BLaER1 (cell line): ENCODE results near the gene HSPA12A.

Experiments used
- H3K27ac ChIP-seq: shearing (Covaris generic); formaldehyde crosslinking; 2 replicates; pipeline ENCODE4 v1.8.1; 2022
- H3K27me3 ChIP-seq: shearing (Covaris generic); formaldehyde crosslinking; 2 replicates; pipeline ENCODE4 v1.8.1; 2022
- H3K36me3 ChIP-seq: shearing (Covaris generic); formaldehyde crosslinking; 2 replicates; pipeline ENCODE4 v1.8.1; 2022
- H3K4me1 ChIP-seq: shearing (Covaris generic); formaldehyde crosslinking; 2 replicates; pipeline ENCODE4 v1.8.1; 2022
- H3K4me2 ChIP-seq: shearing (Covaris generic); formaldehyde crosslinking; 2 replicates; pipeline ENCODE4 v1.8.1; 2022
- H3K4me3 ChIP-seq: shearing (Covaris generic); formaldehyde crosslinking; 2 replicates; pipeline ENCODE4 v1.8.1; 2022
- H3K9ac ChIP-seq: shearing (Covaris generic); formaldehyde crosslinking; 2 replicates; pipeline ENCODE4 v1.8.1; 2022
- H3K9me3 ChIP-seq: shearing (Covaris generic); formaldehyde crosslinking; 2 replicates; pipeline ENCODE4 v1.8.1; 2022
- H4K20me1 ChIP-seq: shearing (Covaris generic); formaldehyde crosslinking; 2 replicates; pipeline ENCODE4 v1.8.1; 2022
- Cebpa-rat ChIP-seq: shearing (Covaris generic); IDR thresholded peaks from 2 replicates; pipeline ENCODE4 v1.8.1; 2022

Gene HSPA12A

GRCh38 chr10:116732573-116732972 lies 9.8 kb downstream of the HSPA12A start:
- Histone ChIP-seq H3K4me2 (no peak overlapping the region), H3K9ac (no peak overlapping the region)

GRCh38 chr10:116730464-116731260 lies 11.7 kb downstream of the HSPA12A start:
- H3K4me3 ChIP-seq, result no peak overlapping the region
- H4K20me1 ChIP-seq, result no peaks in the 10 kb centered on the region
- no peak for TF ChIP-seq Cebpa-rat
- no peaks in the 10 kb centered on the region for H3K36me3 ChIP-seq
- H3K9ac ChIP-seq, result no peak overlapping the region
- no peak overlapping the region for H3K4me2 ChIP-seq
- H3K9me3 ChIP-seq, result no peaks in the 10 kb centered on the region
- no peaks in the 10 kb centered on the region for H3K27me3 ChIP-seq
- no peaks in the 10 kb centered on the region for H3K4me1 ChIP-seq
- H3K27ac ChIP-seq, result no peak overlapping the region

More at GRCh38 chr10:116732573-116732972, 9.8 kb downstream of the HSPA12A start:
- Histone ChIP-seq H3K27me3 (no peaks in the 10 kb centered on the region), H4K20me1 (no peaks in the 10 kb centered on the region), H3K27ac (no peak overlapping the region), H3K4me3 (no peak overlapping the region), H3K36me3 (no peaks in the 10 kb centered on the region), H3K4me1 (no peaks in the 10 kb centered on the region), H3K9me3 (no peaks in the 10 kb centered on the region)
- no peak for TF ChIP-seq Cebpa-rat

GRCh38 chr10:116729243-116729642 lies 13.1 kb downstream of the HSPA12A start:
- H3K9ac ChIP-seq, result no peak overlapping the region
- H3K27ac ChIP-seq, result no peak overlapping the region
- no peaks in the 10 kb centered on the region for H3K9me3 ChIP-seq
- H3K36me3 ChIP-seq, result no peaks in the 10 kb centered on the region
- H3K4me3 ChIP-seq, result no peak overlapping the region
- peaks cover 9% of the 10 kb centered on the region; the same call in 1 of the 2 replicates for H3K27me3 ChIP-seq
- TF ChIP-seq Cebpa-rat, result no peak
- peaks cover 9% of the 10 kb centered on the region for H3K4me1 ChIP-seq
- peaks cover 8% of the 10 kb centered on the region; the same call in 1 of the 2 replicates for H4K20me1 ChIP-seq
- no peak overlapping the region for H3K4me2 ChIP-seq

- peaks cover 16% of the 10 kb centered on the region for H3K4me1 ChIP-seq
- no peak overlapping the region for H3K9ac ChIP-seq
- H3K36me3 ChIP-seq, result no peaks in the 10 kb centered on the region
- H3K4me3 ChIP-seq, result no peak overlapping the region
- H3K27me3 ChIP-seq, result peaks cover 9% of the 10 kb centered on the region; the same call in 1 of the 2 replicates
- H3K9me3 ChIP-seq, result no peaks in the 10 kb centered on the region
- TF ChIP-seq Cebpa-rat, result no peak
- peaks cover 8% of the 10 kb centered on the region; the same call in 1 of the 2 replicates for H4K20me1 ChIP-seq
- H3K4me2 ChIP-seq, result no peak overlapping the region
- H3K27ac ChIP-seq, result no peak overlapping the region
These were observed 13.8 kb downstream of the HSPA12A start for GRCh38 chr10:116728526-116729096.

GRCh38 chr10:116723428-116724281 lies 18.7 kb downstream of the HSPA12A start:
- H3K36me3 ChIP-seq, result no peaks in the 10 kb centered on the region
- no peak overlapping the region for H3K4me3 ChIP-seq
- H4K20me1 ChIP-seq, result peaks cover 18% of the 10 kb centered on the region; the same call in 1 of the 2 replicates
- H3K27me3 ChIP-seq, result peaks cover 9% of the 10 kb centered on the region; the same call in 1 of the 2 replicates
- no peak overlapping the region for H3K9ac ChIP-seq
- H3K4me2 ChIP-seq, result peak overlapping the region; percentile 75
- TF ChIP-seq Cebpa-rat, result no peak
- H3K4me1 ChIP-seq, result peaks cover 29% of the 10 kb centered on the region
- no peaks in the 10 kb centered on the region for H3K9me3 ChIP-seq
- no peak overlapping the region for H3K27ac ChIP-seq

GRCh38 chr10:116722736-116723427 lies 19.5 kb downstream of the HSPA12A start:
- H4K20me1 ChIP-seq, result peaks cover 18% of the 10 kb centered on the region; the same call in 1 of the 2 replicates
- no peak overlapping the region for H3K4me3 ChIP-seq
- H3K27me3 ChIP-seq, result peaks cover 9% of the 10 kb centered on the region; the same call in 1 of the 2 replicates
- TF ChIP-seq Cebpa-rat, result no peak
- peak overlapping the region; percentile 75 for H3K4me2 ChIP-seq
- H3K4me1 ChIP-seq, result peaks cover 29% of the 10 kb centered on the region
- no peak overlapping the region for H3K27ac ChIP-seq
- no peak overlapping the region for H3K9ac ChIP-seq
- no peaks in the 10 kb centered on the region for H3K36me3 ChIP-seq
- no peaks in the 10 kb centered on the region for H3K9me3 ChIP-seq

GRCh38 chr10:116721547-116722392 lies 20.6 kb downstream of the HSPA12A start:
- H3K4me2 ChIP-seq, result no peak overlapping the region
- H3K9ac ChIP-seq, result no peak overlapping the region
- no peaks in the 10 kb centered on the region for H3K36me3 ChIP-seq
- no peak overlapping the region for H3K4me3 ChIP-seq
- H3K27me3 ChIP-seq, result peaks cover 9% of the 10 kb centered on the region; the same call in 1 of the 2 replicates
- no peaks in the 10 kb centered on the region for H3K9me3 ChIP-seq
- peaks cover 29% of the 10 kb centered on the region for H3K4me1 ChIP-seq
- H4K20me1 ChIP-seq, result peaks cover 18% of the 10 kb centered on the region; the same call in 1 of the 2 replicates
- no peak for TF ChIP-seq Cebpa-rat
- no peak overlapping the region for H3K27ac ChIP-seq

- Histone ChIP-seq H3K4me2 (no peak overlapping the region), H3K4me3 (no peak overlapping the region), H3K27me3 (peaks cover 9% of the 10 kb centered on the region; the same call in 1 of the 2 replicates), H3K27ac (no peak overlapping the region), H4K20me1 (peaks cover 18% of the 10 kb centered on the region; the same call in 1 of the 2 replicates), H3K36me3 (no peaks in the 10 kb centered on the region), H3K9me3 (no peaks in the 10 kb centered on the region), H3K9ac (no peak overlapping the region), H3K4me1 (peaks cover 29% of the 10 kb centered on the region)
- no peak for TF ChIP-seq Cebpa-rat
These were observed 21.5 kb downstream of the HSPA12A start for GRCh38 chr10:116720668-116721546.
